NCI-H1048 (cell line): Measurements from ENCODE around the gene C8B.

Source experiments
- DNase-seq: peaks from one replicate; lab custom pipeline; 2025; lab: John Stamatoyannopoulos, UW

Gene C8B

GRCh38 chr1:56931211-56931610 is 34.6 kb downstream of the C8B start:
- no peak for DNase-seq

DNA sequence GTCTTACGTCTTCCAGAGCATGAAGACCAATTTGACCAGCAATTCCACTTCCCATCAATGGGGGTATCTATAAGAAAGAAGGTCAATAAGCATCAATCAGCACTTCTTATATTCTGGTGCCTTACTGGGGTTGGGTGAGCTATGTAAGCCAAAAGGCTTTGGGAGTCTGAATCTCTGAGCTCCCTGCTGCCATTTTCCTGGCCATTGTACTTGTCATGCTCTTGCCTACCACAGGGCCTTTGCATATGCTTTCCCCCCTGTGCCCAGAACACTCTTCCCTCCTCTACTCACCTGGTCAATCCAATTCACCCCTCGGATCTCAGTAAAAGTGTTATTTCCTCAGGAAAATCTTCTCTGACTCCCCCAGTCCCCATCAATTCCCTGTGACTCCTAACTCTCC is 36.3 kb downstream of the C8B start:
- no peak for DNase-seq

DNA sequence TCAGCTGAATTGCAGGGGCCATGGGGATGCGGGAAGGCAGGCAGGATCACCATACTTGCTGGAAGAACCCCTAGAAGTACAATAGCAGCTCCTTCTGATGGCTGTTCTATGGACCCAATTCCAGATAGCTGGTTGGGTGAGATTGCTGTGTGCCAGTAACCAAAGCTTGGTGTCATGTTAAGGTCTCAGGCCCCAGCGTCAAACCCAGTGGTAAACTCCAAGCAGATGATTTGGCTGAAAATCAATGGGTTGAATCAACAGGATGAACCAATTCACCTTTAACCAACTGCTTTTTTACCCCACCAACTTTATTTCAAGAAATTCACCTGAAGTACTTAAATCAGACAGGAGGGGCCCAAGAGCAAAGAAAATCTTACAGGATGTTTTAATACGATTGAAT is 37.8 kb downstream of the C8B start:
- no peak for DNase-seq

DNA sequence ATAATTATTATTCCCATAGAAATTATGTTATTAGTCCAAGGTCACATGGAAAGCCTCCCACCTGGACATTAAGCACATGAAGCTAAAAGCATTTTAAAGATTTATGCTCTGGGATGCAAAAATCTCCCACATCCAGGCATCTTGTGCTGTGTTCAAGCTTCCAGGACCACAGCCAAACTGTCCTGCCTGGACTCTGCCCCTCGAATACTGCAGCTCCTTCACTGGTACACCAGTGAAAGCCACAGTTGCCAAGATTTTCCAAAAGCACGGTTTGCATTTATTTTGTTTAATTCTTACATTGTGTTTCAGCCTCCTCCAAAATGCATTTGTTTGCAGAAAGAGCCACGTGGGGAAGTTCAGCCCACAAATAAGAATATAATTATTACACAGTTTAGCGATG is 38.6 kb downstream of the C8B start:
- no peak for DNase-seq

DNA sequence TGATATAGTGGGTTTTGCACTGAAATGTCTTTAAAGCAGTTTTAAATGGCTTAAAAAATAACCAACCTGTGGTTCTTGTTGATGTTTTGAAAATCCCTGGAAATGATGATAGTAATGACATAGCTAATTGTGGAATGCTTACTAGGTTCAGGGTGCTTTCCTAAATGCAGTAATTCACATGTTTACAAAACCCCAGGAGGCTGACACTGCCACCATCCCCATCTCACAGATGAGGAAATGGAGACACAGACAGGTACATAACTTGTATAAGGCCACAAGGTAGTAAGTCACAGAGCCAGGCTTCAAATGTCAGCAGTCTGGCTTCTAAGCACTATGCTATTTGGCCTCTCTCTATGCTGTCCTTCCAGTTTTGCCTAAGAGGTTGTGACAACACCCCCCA is 40.6 kb downstream of the C8B start:
- no peak for DNase-seq

DNA sequence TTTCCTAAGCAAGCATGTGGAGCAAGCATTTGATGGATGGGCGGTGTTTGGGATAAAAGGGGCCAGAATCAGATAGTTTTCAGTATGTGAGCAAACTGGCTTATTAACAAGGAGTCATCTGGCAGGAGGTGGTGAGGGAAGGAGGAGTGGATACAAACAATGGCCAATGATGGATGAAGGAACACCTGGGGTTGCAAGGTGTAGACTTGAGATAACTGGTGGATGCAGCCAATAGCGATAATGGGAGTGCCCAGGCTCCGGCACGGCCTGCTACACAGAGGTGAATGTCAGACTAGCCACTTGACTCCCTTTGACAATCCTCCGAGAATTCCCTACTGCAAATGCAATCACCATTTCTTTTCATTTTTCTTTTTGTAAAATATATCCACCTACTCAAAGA is 41.7 kb downstream of the C8B start:
- DNase-seq = no peak

GRCh38 chr1:56923201-56923600 is 42.6 kb downstream of the C8B start:
- DNase-seq = no peak

DNA sequence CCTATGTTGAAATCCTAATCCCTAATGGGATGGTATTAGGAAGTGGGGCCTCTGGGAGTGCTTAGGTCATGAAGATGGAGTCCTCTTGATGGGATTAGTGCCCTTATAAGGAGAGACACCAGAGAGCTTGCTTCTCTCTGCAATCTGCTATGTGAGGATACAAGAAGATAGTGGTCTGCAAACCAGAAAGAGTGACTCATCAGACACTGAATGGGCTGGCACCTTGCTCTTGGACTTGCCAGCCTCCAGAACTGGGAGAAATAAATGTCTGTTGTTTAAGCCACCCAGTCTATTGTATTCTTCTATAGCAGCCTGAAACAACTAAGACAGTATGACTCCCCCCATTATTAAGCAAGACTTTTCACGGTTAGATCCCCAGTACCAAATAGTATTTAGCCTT is 43.3 kb downstream of the C8B start:
- no peak for DNase-seq

DNA sequence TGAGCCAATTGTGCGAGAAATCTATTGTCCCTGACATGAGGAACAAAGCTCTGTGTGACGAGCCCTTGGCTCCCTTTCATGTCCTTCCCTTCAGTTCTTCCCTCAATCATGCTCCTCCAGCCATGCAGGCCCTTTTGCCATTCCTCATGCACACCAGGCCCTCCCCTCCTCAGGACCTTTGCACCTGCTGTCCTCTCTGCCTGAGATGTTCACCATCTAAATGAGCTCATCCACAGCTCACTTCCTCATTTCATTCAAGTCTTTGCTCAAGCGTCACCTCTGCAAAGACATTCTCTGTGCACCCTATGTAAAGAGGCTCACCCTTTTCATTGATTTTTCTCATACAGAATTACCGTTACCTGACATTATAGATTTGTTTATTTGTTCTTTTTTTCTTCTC is 43.7 kb downstream of the C8B start:
- no peak for DNase-seq

DNA sequence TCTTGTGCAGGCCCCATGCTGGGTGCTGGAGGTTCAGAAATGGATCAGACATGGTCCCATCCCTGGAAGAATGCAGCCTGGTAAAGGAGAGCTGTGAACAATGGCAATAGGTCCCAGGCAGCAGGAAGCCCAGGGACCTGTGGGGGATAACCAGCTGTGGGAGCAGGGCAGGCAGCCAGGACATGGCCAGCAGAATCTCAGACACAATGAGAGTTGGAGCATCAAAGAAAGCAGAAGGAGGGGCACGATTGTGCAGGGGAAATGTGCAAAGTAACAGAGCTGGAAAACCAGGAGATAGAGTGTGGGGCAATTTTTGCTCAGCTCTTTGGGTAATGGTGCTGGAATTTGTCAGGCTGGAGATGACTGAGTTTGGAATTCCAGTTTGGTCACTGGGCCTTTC is 44.3 kb downstream of the C8B start:
- DNase-seq = no peak

DNA sequence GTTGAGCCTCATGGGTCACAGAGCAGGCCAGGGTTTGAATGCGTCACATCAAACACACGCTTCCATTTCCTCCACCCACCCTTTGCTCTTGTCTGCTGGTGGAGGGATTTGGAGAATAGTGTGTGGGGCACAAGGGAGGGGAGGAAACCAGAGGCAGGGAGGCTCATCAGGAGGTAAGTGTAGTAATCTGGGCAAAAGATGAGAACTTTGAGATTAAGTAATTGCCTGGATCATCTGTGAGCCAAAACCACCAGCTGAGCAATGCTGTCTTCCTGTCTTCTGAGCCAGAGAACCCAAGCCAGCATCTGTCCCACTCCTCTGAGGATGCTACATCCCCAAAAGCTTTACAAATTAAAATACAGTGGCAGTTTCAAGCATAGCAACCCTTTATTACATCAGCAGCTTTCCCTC is 45.2 kb downstream of the C8B start:
- no peak for DNase-seq

- DNase-seq = no peak
Observed at GRCh38 chr1:56917356-56917755, 48.5 kb downstream of the C8B start.

DNA sequence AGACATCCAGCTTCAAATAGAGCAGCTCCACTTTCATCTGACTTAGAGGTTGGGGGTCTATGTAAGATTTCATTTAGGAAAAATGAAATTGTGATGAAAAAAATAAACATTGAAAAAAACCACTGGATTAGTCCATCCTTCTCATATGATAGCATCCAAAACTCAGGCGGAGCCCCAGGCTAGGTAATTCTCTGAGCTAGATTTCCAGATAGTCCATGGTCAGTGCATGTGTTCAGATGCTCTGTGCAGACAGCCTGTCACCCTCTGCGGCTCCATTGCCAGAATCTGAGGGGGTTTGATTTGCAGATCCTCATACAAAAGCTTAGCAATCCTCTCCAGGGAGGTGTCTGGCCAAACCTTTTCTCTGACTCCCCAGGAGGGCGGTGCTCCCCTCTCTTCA is 49.2 kb downstream of the C8B start:
- DNase-seq = no peak

GRCh38 chr1:56915960-56916359 is 49.9 kb downstream of the C8B start:
- no peak for DNase-seq

DNA sequence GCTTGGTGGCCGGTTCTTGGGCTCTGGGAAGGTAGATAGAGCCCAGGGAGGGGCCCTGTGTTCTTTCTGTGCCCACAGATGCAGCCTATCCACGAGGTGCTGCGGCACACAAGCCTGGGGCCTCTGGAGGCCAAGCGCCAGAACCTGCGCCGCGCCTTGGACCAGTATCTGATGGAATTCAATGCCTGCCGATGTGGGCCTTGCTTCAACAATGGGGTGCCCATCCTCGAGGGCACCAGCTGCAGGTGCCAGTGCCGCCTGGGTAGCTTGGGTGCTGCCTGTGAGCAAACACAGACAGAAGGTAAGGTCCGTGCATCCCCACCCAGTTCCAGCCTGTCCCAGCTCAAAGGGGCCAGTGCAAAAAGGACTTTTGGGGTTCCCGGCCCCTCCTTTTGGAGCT is 53.5 kb downstream of the C8B start:
- DNase-seq = no peak

- no peak for DNase-seq
Observed at GRCh38 chr1:56911098-56911938, 54.5 kb downstream of the C8B start.

- DNase-seq = no peak
Observed at GRCh38 chr1:56910441-56910985, 55.3 kb downstream of the C8B start.

DNA sequence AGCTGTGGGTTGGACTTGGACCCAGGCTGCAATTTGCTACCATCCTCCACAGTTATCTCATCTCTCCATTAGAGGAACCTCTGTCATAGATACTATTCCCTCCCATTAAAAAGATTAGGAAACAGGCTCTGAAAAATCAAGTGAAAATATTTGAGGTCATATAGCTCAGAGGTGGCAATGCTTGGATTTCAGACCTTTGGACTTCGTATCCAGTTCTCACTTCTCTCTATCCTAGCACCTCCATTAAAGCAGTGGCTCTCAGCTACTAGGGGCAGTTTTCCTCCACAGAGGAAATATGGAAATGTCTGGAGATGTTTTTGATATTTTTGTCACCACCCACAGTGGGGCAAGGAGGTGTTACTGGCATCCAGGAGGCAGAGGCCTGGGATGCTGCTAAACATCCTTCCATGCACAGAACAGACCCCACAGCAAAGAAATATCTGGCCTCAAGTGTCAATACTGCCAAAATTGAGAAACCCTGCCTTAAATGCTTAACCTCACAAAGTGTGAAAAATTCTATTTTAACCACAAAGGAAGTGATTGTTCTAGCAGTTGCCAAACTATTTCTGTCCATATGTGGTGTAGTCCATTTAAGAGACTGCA is 57.1 kb downstream of the C8B start:
- no peak for DNase-seq

DNA sequence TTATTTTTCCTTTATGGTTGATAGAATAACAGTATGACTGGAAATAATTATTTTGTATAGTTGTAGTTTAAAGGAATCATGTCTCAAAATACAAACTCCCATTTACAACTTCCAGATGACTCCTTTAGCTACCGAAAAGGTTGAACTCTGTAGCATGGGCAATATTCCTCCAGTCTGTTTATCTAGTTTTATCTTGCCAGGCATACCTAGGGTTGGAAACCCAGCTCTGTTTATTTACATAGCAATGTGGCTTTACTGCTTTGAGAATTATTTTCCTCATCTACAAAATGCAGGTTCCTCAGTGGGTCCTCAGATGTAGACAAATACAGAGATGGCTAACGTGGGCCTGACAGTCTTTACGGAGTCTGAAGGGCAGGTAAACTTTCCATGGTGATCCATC is 60.1 kb downstream of the C8B start:
- no peak for DNase-seq

- DNase-seq = no peak
Observed at GRCh38 chr1:56904663-56905397, 61.0 kb downstream of the C8B start.

DNA sequence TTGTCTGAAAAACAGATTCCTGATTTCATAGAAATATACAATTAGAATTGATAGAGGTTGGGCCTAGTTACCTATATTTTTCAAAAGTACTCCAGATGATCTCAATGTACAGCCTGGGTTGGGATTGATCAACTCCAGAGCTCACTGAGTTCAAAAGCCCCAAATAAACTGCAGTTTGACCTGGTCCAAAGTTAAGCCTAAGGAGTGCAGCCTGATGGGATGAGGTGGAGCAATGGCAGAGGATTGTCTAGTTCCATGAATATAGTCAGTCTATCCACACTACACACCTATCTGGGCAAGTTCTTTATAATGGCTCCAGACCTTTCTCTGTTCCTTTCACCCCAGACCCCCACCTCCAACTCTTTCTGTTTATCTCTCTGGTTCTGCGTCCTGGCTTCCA is 62.0 kb downstream of the C8B start:
- no peak for DNase-seq

- no peak for DNase-seq
Observed at GRCh38 chr1:56901716-56902115, 64.1 kb downstream of the C8B start.

DNA sequence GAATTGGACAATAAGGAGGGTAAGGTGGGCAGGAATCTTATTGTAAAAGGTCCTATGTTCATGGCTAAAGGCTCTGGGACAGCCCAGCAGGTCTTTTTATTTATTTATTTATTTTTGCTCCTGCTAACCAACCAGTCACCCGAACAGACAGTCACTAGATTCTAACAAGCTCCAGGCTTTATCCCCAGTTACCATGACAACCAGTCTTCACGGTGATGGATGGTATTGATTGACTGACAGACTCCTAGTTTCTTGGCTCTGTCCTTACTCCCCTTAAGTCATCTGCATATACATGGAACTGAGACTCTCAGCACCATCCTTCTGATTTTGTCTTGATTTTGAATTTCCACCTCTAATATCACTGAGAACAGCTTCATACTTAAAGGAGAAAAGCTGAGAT is 66.9 kb downstream of the C8B start:
- no peak for DNase-seq
